ENCODE data around the gene VPS39. TPM values are rescaled to one million over a fixed set of nuclear protein-coding genes. Genes with fewer than 3 reads are reported as not detected.

Gene VPS39
- total and polyA plus RNA-seq, 2 of the 13 experiments (the other 11 are each of a cell fraction or from before 2014, with no cell fraction given), result 22.9 to 32.0 TPM

- TF ChIP-seq MXD3 (CRISPR knock-in tag; IDR thresholded peaks at IDR 0.05) (no peak), ZNF431 (CRISPR knock-in tag; IDR thresholded peaks at IDR 0.05; ENCODE audit: borderline replicate concordance, low read depth) (no peak), ZNF512B (CRISPR knock-in tag; IDR thresholded peaks at IDR 0.05; ENCODE audit: borderline replicate concordance) (no peak), E2F5 (CRISPR knock-in tag; conservative IDR thresholded peaks at IDR 0.05) (no peak), ZNF333 (CRISPR knock-in tag; IDR thresholded peaks at IDR 0.05; ENCODE audit: borderline replicate concordance) (no peak), ZNF44 (CRISPR knock-in tag; IDR thresholded peaks at IDR 0.05) (no peak), MAF1 (CRISPR knock-in tag; IDR thresholded peaks at IDR 0.05; ENCODE audit: borderline replicate concordance) (no peak), ZNF282 (IDR thresholded peaks at IDR 0.05; ENCODE audit: partially characterized antibody) (no peak)
These were observed 87.8 kb downstream of the VPS39 start (continued) for GRCh38 chr15:42120285-42120684.

- H3K27ac ChIP-seq (ENCODE audit: extremely low read length, insufficient read depth, low read length), result no peak overlapping the region
- H3K4me1 ChIP-seq (ENCODE audit: insufficient read depth, low read length), result peaks cover 13% of the 10 kb centered on the region
- in situ Hi-C loops (cut with HindIII; ENCODE audit: extremely low pct_ligation_motif_present, low pct_unique_long_range_greater_than_20kb), result no loop called here
- no peak overlapping the region for H2AFZ ChIP-seq (ENCODE audit: low read length)
- peaks cover 2 to 12% of the 10 kb centered on the region in 2 experiments; a peak in 3 of 5 replicates for H3K27me3 ChIP-seq (ENCODE audit: control insufficient read depth in 1 of 2, insufficient read depth in 2 of 2, low read length in 2 of 2)
- H3K36me3 ChIP-seq (replicated peaks in 1 of 2; ENCODE audit: control insufficient read depth in 1 of 2, insufficient read depth in 2 of 2, low read length in 2 of 2), result no peaks in the 10 kb centered on the region
- no peak for ATAC-seq
- H3K9me3 ChIP-seq (ENCODE audit: low read length), result no peaks in the 10 kb centered on the region
- ChIA-PET CTCF (ENCODE audit: low intra/inter-chr PET ratio, low total read pairs) (no interaction called here), POLR2A (no interaction called here)
- no peaks in the 10 kb centered on the region for H4K20me1 ChIP-seq (ENCODE audit: insufficient read depth, low read length)
- intact Hi-C loops (cut with micrococcal nuclease; ENCODE audit: unreplicated experiment), result no loop called here
- BruUV-seq (replicated peaks), result no TSS peak
- WGBS (ENCODE audit: low lambda C conversion rate), result 29% methylated on average over 3 of the region's 5 CpGs
- no peak for DNase-seq (ENCODE audit: low spot score)
- no peak overlapping the region for H3K9ac ChIP-seq (ENCODE audit: insufficient read depth, low read depth, low read length)
- FAIRE-seq, result no peak
- no peaks in the 10 kb centered on the region for H3K79me2 ChIP-seq (ENCODE audit: insufficient read depth, low read length)
- no peak overlapping the region for H3K4me3 ChIP-seq (replicated peaks in 1 of 3; ENCODE audit: insufficient read depth in 1 of 3, low read depth in 2 of 3, low read length in 3 of 3)
- H3K4me2 ChIP-seq (ENCODE audit: low read depth, low read length), result no peak overlapping the region; the same call in 1 of the 2 replicates
- TF ChIP-seq ZNF83 (CRISPR knock-in tag; IDR thresholded peaks at IDR 0.05; ENCODE audit: borderline replicate concordance) (no peak), ZNF816 (CRISPR knock-in tag; IDR thresholded peaks at IDR 0.05; ENCODE audit: borderline replicate concordance) (no peak), SKI (IDR thresholded peaks at IDR 0.05; ENCODE audit: partially characterized antibody) (no peak), THAP11 (CRISPR knock-in tag; IDR thresholded peaks at IDR 0.05) (no peak), ZNF30 (CRISPR knock-in tag; IDR thresholded peaks at IDR 0.05) (no peak), NRL (CRISPR knock-in tag; IDR thresholded peaks at IDR 0.05; ENCODE audit: borderline replicate concordance) (no peak), MYPOP (CRISPR knock-in tag; IDR thresholded peaks at IDR 0.05) (no peak), ZNF513 (CRISPR knock-in tag; conservative IDR thresholded peaks at IDR 0.05) (no peak), POLR2A (IDR thresholded peaks at IDR 0.05; ENCODE audit: insufficient read depth in 1 of 2, low read depth in 2 of 2, low read length in 2 of 2) (no peak), TAF1 (CRISPR knock-in tag; IDR thresholded peaks at IDR 0.05) (no peak), ZNF136 (CRISPR knock-in tag; IDR thresholded peaks at IDR 0.05; ENCODE audit: low read depth) (no peak)
These were observed 88.7 kb downstream of the VPS39 start for GRCh38 chr15:42119446-42119760.

All from HepG2 (cell line).